ENCODE data around the gene CEP112.

- TF ChIP-seq, protein P1, sequence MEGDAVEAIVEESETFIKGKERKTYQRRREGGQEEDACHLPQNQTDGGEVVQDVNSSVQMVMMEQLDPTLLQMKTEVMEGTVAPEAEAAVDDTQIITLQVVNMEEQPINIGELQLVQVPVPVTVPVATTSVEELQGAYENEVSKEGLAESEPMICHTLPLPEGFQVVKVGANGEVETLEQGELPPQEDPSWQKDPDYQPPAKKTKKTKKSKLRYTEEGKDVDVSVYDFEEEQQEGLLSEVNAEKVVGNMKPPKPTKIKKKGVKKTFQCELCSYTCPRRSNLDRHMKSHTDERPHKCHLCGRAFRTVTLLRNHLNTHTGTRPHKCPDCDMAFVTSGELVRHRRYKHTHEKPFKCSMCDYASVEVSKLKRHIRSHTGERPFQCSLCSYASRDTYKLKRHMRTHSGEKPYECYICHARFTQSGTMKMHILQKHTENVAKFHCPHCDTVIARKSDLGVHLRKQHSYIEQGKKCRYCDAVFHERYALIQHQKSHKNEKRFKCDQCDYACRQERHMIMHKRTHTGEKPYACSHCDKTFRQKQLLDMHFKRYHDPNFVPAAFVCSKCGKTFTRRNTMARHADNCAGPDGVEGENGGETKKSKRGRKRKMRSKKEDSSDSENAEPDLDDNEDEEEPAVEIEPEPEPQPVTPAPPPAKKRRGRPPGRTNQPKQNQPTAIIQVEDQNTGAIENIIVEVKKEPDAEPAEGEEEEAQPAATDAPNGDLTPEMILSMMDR (IDR thresholded peaks at IDR 0.05; ENCODE audit: extremely low read depth in 1 of 2, insufficient read depth in 1 of 2, low read depth in 1 of 2, low read length in 2 of 2) = no peak
- no peak for TF ChIP-seq POLR2AphosphoS5 (IDR thresholded peaks at IDR 0.05; ENCODE audit: insufficient read depth, low read depth, low read length)
- TF ChIP-seq POLR2A (IDR thresholded peaks at IDR 0.05; ENCODE audit: low read depth, low read length) = no peak
- no peak for TF ChIP-seq EZH2 (IDR thresholded peaks at IDR 0.05; ENCODE audit: borderline replicate concordance, low read depth, low read length, severe bottlenecking)
- TF ChIP-seq, protein P2, sequence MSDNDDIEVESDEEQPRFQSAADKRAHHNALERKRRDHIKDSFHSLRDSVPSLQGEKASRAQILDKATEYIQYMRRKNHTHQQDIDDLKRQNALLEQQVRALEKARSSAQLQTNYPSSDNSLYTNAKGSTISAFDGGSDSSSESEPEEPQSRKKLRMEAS (IDR thresholded peaks at IDR 0.05; ENCODE audit: insufficient read depth, insufficient read length) = no peak
- TF ChIP-seq JUN (IDR thresholded peaks at IDR 0.05; ENCODE audit: borderline replicate concordance, insufficient read depth, insufficient read length, low read depth) = no peak
- no peak for TF ChIP-seq MYC (IDR thresholded peaks at IDR 0.05; ENCODE audit: low read depth, low read length)
- TF ChIP-seq FOS (IDR thresholded peaks at IDR 0.05; ENCODE audit: borderline replicate concordance, insufficient read depth, low read length) = no peak
- no peak for TF ChIP-seq GATA2 (IDR thresholded peaks at IDR 0.05; ENCODE audit: insufficient read depth, insufficient read length, low read depth, low read length)
Observed at GRCh38 chr17:66172691-66173223, 19.2 kb downstream of the CEP112 start.

All from endothelial cell of umbilical vein (primary cell).